Measurements from ENCODE around the gene LENEP.

Gene LENEP

DNA sequence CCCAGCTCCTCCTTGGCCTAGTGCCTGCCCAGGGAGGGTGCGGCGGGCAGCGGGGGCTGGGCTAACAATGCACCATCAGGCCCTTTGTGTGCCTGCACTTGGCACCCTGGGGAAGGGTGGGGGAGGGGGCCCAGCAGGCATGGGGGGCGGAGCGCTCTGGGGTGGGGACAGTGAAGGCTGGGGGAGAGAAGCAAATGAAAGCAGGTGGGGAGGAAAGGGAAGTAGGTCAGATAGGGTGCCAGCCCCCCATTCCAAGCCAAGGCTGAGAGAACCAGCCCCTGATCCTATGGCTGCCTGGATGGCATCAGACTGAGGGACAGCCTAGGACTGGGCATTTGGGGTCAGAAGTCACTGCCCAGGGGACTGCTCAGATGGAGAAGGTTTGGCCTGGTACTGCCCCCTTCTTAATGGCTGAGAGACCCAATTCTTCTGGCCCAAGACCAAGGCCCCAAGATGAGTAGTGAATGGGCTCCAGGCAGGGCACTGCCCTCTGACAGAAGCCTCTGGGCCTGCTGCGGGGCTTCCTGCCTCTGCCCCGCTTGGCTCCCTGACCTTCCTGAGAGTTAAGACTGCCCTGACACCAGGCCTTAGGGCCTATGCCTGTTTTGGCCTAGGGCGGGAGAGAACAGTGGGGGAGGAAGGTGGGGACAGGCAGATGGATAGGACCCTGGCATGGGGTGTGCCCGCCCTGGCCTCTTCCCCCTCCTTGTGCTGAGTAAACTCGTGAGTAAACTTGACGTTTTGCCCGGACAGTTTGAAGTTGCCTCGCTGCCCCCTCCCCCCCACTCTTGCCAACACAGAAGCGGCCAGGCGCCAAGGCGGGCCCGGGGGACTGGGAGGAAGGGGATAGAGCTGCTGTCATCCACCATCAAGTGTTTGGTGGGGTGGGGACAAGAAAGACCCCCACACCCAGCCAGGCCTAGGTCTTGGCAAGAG lies 12.0 kb downstream of the LENEP start:
- Histone ChIP-seq H3K36me3 (ENCODE audit: control insufficient read depth in 4 of 4, insufficient read depth in 4 of 4, low read length in 3 of 4) (no peaks in the 10 kb centered on the region), H3K27me3 (replicated peaks in 2 of 5; ENCODE audit: control insufficient read depth in 4 of 5, insufficient read depth in 5 of 5, low read length in 4 of 5) (no peaks in the 10 kb centered on the region), H3K4me1 (ENCODE audit: control extremely low read depth in 1 of 4, control insufficient read depth in 4 of 4, insufficient read depth in 4 of 4, low read length in 3 of 4) (peaks cover 11 to 90% (median 79%) of the 10 kb centered on the region in 4 experiments), H3K27ac (ENCODE audit: insufficient read depth in 1 of 2, low read depth in 1 of 2, low read length in 2 of 2, poor library complexity in 1 of 2, severe bottlenecking in 2 of 2) (peak overlapping the region in 1 of 2 experiments; percentile 78), H3K9me3 (ENCODE audit: control extremely low read depth in 1 of 5, control insufficient read depth in 4 of 5, insufficient read depth in 2 of 5, low read depth in 1 of 5, low read length in 4 of 5) (no peaks in the 10 kb centered on the region), H3K4me3 (ENCODE audit: control insufficient read depth in 1 of 7, extremely low read depth in 1 of 7, insufficient read depth in 4 of 7, low read depth in 2 of 7, low read length in 6 of 7) (peak overlapping the region in 3 of 7 experiments; percentile 32 to 95 (median 37))
- 100% methylated on average over 1 of the region's 17 CpGs for WGBS (ENCODE audit: insufficient coverage)
- DNase-seq = no peak
- ChIA-PET POLR2A (interaction anchor here (0.7 kb wide), 2 partner anchors 34 to 36 kb away, joined by 3 read pairs; no protein-coding TSS in a partner anchor), CTCF (interaction anchor here (0.7 to 14.0 kb wide), 8 partner anchors 9 to 34 kb away, joined by 3 to 320 read pairs (median 9); partner anchors contain the start of genes CKS1B, FLAD1 and SHC1)

DNA sequence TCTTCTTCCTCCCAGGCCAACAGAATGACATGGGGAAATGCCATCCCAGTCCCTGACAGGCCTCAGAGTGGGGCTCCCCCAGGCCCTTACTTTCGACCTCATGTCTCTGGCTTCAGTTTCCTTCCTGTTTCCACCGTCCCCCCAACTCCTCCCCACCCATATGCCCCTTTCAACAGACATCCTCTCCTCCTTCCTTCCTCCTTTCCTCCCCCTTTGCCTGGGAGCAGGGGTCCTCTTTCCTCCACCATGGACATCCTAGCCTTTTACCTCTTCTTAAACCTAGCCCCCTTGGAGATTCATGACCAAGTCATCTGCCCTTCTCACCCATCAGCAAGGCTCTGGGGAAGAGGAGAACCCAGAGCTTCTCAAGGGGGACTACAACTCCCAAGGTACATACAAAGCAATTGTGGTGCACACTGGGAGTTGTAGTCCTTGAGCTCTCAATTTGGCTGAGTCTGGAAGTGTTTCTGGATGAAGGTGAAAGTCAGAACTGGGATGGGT lies 13.3 kb downstream of the LENEP start:
- Histone ChIP-seq H3K4me3 (ENCODE audit: control insufficient read depth in 1 of 7, extremely low read depth in 1 of 7, insufficient read depth in 4 of 7, low read depth in 2 of 7, low read length in 6 of 7) (no peak overlapping the region), H3K36me3 (ENCODE audit: control insufficient read depth in 4 of 4, insufficient read depth in 4 of 4, low read length in 3 of 4) (no peaks in the 10 kb centered on the region), H3K27ac (ENCODE audit: insufficient read depth in 1 of 2, low read depth in 1 of 2, low read length in 2 of 2, poor library complexity in 1 of 2, severe bottlenecking in 2 of 2) (no peak overlapping the region), H3K4me1 (ENCODE audit: control extremely low read depth in 1 of 4, control insufficient read depth in 4 of 4, insufficient read depth in 4 of 4, low read length in 3 of 4) (peaks cover 11 to 91% (median 78%) of the 10 kb centered on the region in 4 experiments), H3K9me3 (ENCODE audit: control extremely low read depth in 1 of 5, control insufficient read depth in 4 of 5, insufficient read depth in 2 of 5, low read depth in 1 of 5, low read length in 4 of 5) (no peaks in the 10 kb centered on the region), H3K27me3 (replicated peaks in 2 of 5; ENCODE audit: control insufficient read depth in 4 of 5, insufficient read depth in 5 of 5, low read length in 4 of 5) (no peaks in the 10 kb centered on the region)
- ChIA-PET CTCF (interaction anchor here (0.7 to 4.2 kb wide), 8 partner anchors 8 to 38 kb away, joined by 3 to 33 read pairs (median 8); no protein-coding TSS in a partner anchor), POLR2A (interaction anchor here (0.7 kb wide), 2 partner anchors 33 to 37 kb away, joined by 3 read pairs; no protein-coding TSS in a partner anchor)
- no CpG with 5 or more reads among the region's 2 CpGs for WGBS (ENCODE audit: insufficient coverage)
- peak; percentile 34 to 74 (median 68) for DNase-seq

DNA sequence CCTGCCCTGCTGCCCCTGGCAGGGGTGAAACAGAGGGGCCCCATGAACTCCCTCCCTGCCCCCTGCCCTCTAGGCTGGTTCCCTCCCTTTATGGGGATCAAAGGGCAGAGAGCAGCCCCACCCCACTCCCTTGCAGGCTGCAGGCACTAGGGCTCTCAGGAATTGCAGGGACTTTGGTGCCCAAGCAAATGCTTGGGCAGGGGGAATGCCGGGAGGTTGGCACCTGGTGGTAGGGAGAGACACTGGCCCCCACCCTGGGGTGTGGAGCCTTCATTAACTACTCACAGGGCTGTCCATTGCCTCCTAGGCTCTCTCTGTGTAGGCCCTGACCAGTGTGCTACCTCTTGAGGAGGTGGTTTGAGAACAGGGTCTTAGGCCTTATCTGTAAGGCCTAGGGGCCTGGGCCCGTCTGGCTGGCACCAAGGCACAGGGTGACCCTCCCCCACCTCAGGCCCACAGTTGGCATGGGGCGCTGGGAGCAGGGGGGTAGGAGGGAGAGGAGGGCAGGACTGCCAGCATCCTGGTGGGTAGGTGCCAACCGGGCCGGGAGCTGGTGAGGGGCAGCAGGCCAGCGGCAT lies 14.0 kb downstream of the LENEP start:
- POLR2A ChIA-PET = interaction anchor here (0.7 to 1.1 kb wide), 2 partner anchors 8 to 52 kb away, joined by 3 to 4 read pairs; partner anchors contain the start of gene PBXIP1
- H3K27me3 ChIP-seq (replicated peaks in 2 of 5; ENCODE audit: control insufficient read depth in 4 of 5, insufficient read depth in 5 of 5, low read length in 4 of 5) = no peaks in the 10 kb centered on the region
- H3K9me3 ChIP-seq (ENCODE audit: control extremely low read depth in 1 of 5, control insufficient read depth in 4 of 5, insufficient read depth in 2 of 5, low read depth in 1 of 5, low read length in 4 of 5) = no peaks in the 10 kb centered on the region
- 70% methylated on average over 2 of the region's 6 CpGs for WGBS (ENCODE audit: insufficient coverage)
- no peak for DNase-seq
- peaks cover 11 to 95% (median 83%) of the 10 kb centered on the region in 4 experiments for H3K4me1 ChIP-seq (ENCODE audit: control extremely low read depth in 1 of 4, control insufficient read depth in 4 of 4, insufficient read depth in 4 of 4, low read length in 3 of 4)
- CTCF ChIA-PET = interaction anchor here (0.7 to 4.2 kb wide), 12 partner anchors 7 to 71 kb away, joined by 3 to 33 read pairs (median 6); partner anchors contain the start of genes PBXIP1 and PMVK
- peak overlapping the region in 1 of 7 experiments; percentile 7 for H3K4me3 ChIP-seq (ENCODE audit: control insufficient read depth in 1 of 7, extremely low read depth in 1 of 7, insufficient read depth in 4 of 7, low read depth in 2 of 7, low read length in 6 of 7)
- no peaks in the 10 kb centered on the region for H3K36me3 ChIP-seq (ENCODE audit: control insufficient read depth in 4 of 4, insufficient read depth in 4 of 4, low read length in 3 of 4)
- H3K27ac ChIP-seq (ENCODE audit: insufficient read depth in 1 of 2, low read depth in 1 of 2, low read length in 2 of 2, poor library complexity in 1 of 2, severe bottlenecking in 2 of 2) = no peak overlapping the region

DNA sequence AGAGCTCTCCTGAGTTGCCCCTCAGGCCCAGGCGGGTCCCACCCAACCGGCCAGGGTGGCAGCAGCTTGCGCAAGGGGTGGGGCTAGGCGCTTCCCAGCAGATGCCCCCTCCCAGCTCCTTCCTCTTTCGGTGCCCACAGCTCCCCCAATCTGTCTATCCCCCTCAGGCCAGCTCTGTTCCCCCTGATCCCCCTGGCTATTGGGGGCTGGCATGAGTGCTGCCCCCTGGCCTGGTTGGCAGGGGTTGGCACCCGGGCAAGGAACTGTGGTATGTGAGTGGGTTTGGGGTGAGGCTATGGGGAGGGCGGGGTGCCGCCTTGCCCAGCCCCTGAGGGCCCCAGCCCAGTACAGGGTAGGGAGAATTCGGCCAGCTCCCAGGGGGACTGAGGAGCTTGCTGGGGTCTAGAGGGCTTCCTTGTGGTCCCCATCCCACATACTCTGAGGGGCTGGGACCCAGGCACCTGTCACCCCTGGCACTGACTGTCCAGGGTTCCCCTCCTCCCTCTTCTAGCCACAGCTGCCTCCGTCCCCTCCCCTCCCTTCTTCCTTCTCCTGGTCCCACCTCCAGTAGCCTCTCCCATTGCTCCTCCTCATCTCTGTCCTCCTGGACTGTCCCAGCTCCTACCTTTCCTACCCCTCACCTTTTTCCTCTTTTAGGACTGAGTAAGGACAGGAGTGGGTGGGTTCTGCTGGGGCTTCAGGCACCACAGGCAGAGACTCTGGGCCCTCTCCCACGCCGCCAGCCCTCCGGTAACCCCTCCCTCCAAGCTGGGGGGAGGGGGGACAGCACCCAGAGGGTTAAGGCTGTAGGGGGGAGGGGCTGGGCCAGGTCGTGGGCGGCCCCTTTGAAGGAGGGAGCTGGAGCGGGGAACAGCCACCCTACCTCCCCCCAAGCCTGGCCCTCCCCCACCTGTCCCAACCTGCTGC lies 14.9 kb downstream of the LENEP start:
- peak in 2 of 3 donors; percentile 51 to 58 for DNase-seq
- no peaks in the 10 kb centered on the region for H3K27me3 ChIP-seq (replicated peaks in 2 of 5; ENCODE audit: control insufficient read depth in 4 of 5, insufficient read depth in 5 of 5, low read length in 4 of 5)
- H3K4me3 ChIP-seq (ENCODE audit: control insufficient read depth in 1 of 7, extremely low read depth in 1 of 7, insufficient read depth in 4 of 7, low read depth in 2 of 7, low read length in 6 of 7) = peak overlapping the region in 2 of 7 experiments; percentile 7 to 11
- H3K36me3 ChIP-seq (ENCODE audit: control insufficient read depth in 4 of 4, insufficient read depth in 4 of 4, low read length in 3 of 4) = no peaks in the 10 kb centered on the region
- whole genome bisulfite sequencing (ENCODE audit: insufficient coverage) = 59% methylated on average over 4 of the region's 16 CpGs
- peaks cover 9 to 98% (median 87%) of the 10 kb centered on the region in 4 experiments for H3K4me1 ChIP-seq (ENCODE audit: control extremely low read depth in 1 of 4, control insufficient read depth in 4 of 4, insufficient read depth in 4 of 4, low read length in 3 of 4)
- no peaks in the 10 kb centered on the region for H3K9me3 ChIP-seq (ENCODE audit: control extremely low read depth in 1 of 5, control insufficient read depth in 4 of 5, insufficient read depth in 2 of 5, low read depth in 1 of 5, low read length in 4 of 5)
- POLR2A ChIA-PET = interaction anchor here (0.7 to 1.1 kb wide), 2 partner anchors 8 to 53 kb away, joined by 3 to 4 read pairs; partner anchors contain the start of gene PBXIP1
- CTCF ChIA-PET = interaction anchor here (0.7 to 4.2 kb wide), 11 partner anchors 9 to 72 kb away, joined by 3 to 33 read pairs (median 6); partner anchors contain the start of genes ADAM15, PBXIP1 and PMVK
- no peak overlapping the region for H3K27ac ChIP-seq (ENCODE audit: insufficient read depth in 1 of 2, low read depth in 1 of 2, low read length in 2 of 2, poor library complexity in 1 of 2, severe bottlenecking in 2 of 2)

DNA sequence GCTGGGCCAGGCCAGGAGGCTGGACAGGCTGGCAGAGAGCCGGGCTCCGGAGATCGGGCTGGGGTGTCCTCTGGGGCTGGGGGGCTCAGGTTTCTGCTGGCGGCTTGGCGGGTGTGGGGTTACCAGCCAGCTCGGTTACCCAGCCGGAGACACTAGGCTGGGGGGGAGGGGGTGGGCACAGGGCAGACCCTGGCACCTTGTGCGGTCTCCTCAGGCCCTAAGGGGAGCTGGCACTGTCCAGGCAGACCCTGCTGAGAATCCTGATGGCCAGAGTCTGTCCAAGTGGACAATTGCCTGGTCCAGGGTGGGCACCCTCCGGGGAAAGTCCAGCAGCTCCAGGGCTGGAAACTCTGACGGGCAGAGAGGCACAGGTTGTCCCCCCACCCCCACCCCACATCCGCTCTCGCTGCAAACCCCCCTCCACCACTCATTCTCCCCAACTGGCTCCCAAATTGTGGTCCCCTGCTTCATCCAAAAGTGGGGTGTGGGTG lies 15.9 kb downstream of the LENEP start:
- H3K27ac ChIP-seq (ENCODE audit: insufficient read depth in 1 of 2, low read depth in 1 of 2, low read length in 2 of 2, poor library complexity in 1 of 2, severe bottlenecking in 2 of 2) = no peak overlapping the region
- no peaks in the 10 kb centered on the region for H3K9me3 ChIP-seq (ENCODE audit: control extremely low read depth in 1 of 5, control insufficient read depth in 4 of 5, insufficient read depth in 2 of 5, low read depth in 1 of 5, low read length in 4 of 5)
- 97% methylated on average over 9 of the region's 12 CpGs for WGBS (ENCODE audit: insufficient coverage)
- ChIA-PET CTCF (interaction anchor here (1.3 to 4.2 kb wide), 3 partner anchors 8 to 42 kb away, joined by 4 to 33 read pairs (median 15); partner anchors contain the start of gene ADAM15), POLR2A (no interaction called here)
- H3K27me3 ChIP-seq (replicated peaks in 2 of 5; ENCODE audit: control insufficient read depth in 4 of 5, insufficient read depth in 5 of 5, low read length in 4 of 5) = no peaks in the 10 kb centered on the region
- H3K4me1 ChIP-seq (ENCODE audit: control extremely low read depth in 1 of 4, control insufficient read depth in 4 of 4, insufficient read depth in 4 of 4, low read length in 3 of 4) = peaks cover 9 to 97% (median 87%) of the 10 kb centered on the region in 4 experiments
- no peak overlapping the region for H3K4me3 ChIP-seq (ENCODE audit: control insufficient read depth in 1 of 7, extremely low read depth in 1 of 7, insufficient read depth in 4 of 7, low read depth in 2 of 7, low read length in 6 of 7)
- peaks cover 0 to 3% (median 0%) of the 10 kb centered on the region in 4 experiments for H3K36me3 ChIP-seq (ENCODE audit: control insufficient read depth in 4 of 4, insufficient read depth in 4 of 4, low read length in 3 of 4)
- DNase-seq = no peak

DNA sequence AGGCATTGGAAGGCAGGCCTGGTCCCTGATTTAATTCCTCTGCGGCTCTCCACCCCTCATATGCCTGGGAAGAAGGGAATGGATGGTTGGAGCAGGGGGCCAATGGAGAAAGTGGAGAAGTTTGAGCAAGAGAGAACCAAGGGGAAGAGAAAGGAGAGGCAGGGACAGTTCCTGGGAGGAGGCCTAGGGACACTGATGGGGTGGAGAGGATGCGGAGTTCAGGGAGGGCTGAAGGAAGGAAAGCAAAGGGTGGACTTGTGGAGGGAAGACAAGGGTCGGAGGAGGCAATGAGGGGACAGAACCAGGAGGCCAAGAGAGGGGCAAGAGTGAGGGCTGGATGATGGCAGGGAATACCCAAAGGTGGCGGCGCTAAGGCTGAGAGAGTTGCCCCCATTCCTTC lies 16.4 kb downstream of the LENEP start:
- Histone ChIP-seq H3K4me3 (ENCODE audit: control insufficient read depth in 1 of 7, extremely low read depth in 1 of 7, insufficient read depth in 4 of 7, low read depth in 2 of 7, low read length in 6 of 7) (peak overlapping the region in 1 of 7 experiments; percentile 30), H3K36me3 (ENCODE audit: control insufficient read depth in 4 of 4, insufficient read depth in 4 of 4, low read length in 3 of 4) (peaks cover 0 to 7% (median 0%) of the 10 kb centered on the region in 4 experiments), H3K27ac (ENCODE audit: insufficient read depth in 1 of 2, low read depth in 1 of 2, low read length in 2 of 2, poor library complexity in 1 of 2, severe bottlenecking in 2 of 2) (no peak overlapping the region), H3K27me3 (replicated peaks in 2 of 5; ENCODE audit: control insufficient read depth in 4 of 5, insufficient read depth in 5 of 5, low read length in 4 of 5) (no peaks in the 10 kb centered on the region), H3K4me1 (ENCODE audit: control extremely low read depth in 1 of 4, control insufficient read depth in 4 of 4, insufficient read depth in 4 of 4, low read length in 3 of 4) (peaks cover 5 to 95% (median 87%) of the 10 kb centered on the region in 4 experiments), H3K9me3 (ENCODE audit: control extremely low read depth in 1 of 5, control insufficient read depth in 4 of 5, insufficient read depth in 2 of 5, low read depth in 1 of 5, low read length in 4 of 5) (no peaks in the 10 kb centered on the region)
- DNase-seq = no peak
- POLR2A ChIA-PET = no interaction called here
- CTCF ChIA-PET = interaction anchor here (1.2 to 4.2 kb wide), 3 partner anchors 7 to 21 kb away, joined by 4 to 33 read pairs (median 15); no protein-coding TSS in a partner anchor
- 100% methylated on average over 4 of the region's 5 CpGs for WGBS (ENCODE audit: insufficient coverage)
